Stimulated activated CD8-positive, alpha-beta memory T cell treated with anti-CD3 and anti-CD28 coated beads, Interleukin-2, amount 100 ng/mL, for 48 hours (primary cell): ENCODE results near the gene SC5D.

ENCODE experiments used
- DNase-seq, 2 donors: peaks; one replicate each; pipeline ENCODE4 v3.0.0-alpha.2; 2020; ENCODE audit warnings: low read depth in 2 of 2

The SC5D gene, protein sequence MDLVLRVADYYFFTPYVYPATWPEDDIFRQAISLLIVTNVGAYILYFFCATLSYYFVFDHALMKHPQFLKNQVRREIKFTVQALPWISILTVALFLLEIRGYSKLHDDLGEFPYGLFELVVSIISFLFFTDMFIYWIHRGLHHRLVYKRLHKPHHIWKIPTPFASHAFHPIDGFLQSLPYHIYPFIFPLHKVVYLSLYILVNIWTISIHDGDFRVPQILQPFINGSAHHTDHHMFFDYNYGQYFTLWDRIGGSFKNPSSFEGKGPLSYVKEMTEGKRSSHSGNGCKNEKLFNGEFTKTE

GRCh38 chr11:121292495-121293287 is at the start of gene SC5D:
SC5D (plus strand) TSS chr11:121292771; CDS start chr11:121303376, 10,605 bp downstream.
- DNase-seq, result peak; percentile 93

GRCh38 chr11:121244884-121245283 is 47.7 kb upstream of the SC5D start:
- DNase-seq, result no peak

- no peak for DNase-seq
These were observed 46.4 kb upstream of the SC5D start for GRCh38 chr11:121246021-121246768.

DNA sequence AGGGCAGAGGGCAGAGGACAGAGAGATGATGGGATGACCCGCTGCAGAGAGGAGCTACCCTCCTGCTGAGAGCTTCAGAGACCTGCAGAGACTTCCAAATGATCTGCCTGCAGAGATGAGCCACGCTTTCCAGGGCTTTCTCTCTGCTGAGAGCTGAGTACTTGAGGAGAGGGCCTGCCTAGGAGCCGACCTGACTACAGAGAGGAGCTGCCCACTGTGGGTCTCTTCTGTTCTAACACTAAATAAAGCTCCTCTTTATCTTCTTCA is 45.9 kb upstream of the SC5D start:
- DNase-seq, result no peak

GRCh38 chr11:121248496-121248895 is 44.1 kb upstream of the SC5D start:
- no peak for DNase-seq

DNA sequence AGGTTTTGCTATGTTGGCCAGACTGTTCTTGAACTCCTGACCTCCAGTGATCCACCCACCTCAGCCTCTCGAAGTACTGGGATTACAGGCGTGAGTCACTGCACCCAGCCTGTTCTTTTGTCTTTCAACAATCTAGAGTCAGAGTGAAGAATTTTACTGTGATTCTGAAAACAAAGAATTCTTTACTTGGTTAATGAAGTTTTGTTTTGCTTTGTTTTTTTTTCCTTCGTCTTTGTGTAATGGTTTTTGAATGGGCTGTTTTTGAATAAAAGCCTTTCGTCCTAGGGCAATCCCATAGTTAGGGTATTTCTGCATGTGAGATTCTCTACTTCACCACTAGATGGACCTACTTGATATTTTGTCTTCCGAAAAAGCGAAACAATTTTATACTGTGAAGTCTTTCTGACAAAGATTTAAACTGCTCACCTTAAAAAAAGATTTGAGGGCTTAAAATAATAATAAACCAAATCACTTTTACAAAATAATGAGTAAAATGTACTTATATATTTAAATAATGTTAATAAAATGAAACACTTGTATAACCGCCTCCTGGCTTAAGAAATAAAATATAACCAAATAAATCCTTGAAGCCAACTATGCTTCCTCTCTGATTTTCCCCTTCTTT is 43.4 kb upstream of the SC5D start:
- no peak for DNase-seq

- no peak for DNase-seq
These were observed 41.7 kb upstream of the SC5D start for GRCh38 chr11:121250843-121251242.

GRCh38 chr11:121253951-121254350 is 38.6 kb upstream of the SC5D start:
- DNase-seq, result no peak

GRCh38 chr11:121254756-121255155 is 37.8 kb upstream of the SC5D start:
- no peak for DNase-seq

GRCh38 chr11:121255473-121256125 is 37.0 kb upstream of the SC5D start:
- no peak for DNase-seq

DNA sequence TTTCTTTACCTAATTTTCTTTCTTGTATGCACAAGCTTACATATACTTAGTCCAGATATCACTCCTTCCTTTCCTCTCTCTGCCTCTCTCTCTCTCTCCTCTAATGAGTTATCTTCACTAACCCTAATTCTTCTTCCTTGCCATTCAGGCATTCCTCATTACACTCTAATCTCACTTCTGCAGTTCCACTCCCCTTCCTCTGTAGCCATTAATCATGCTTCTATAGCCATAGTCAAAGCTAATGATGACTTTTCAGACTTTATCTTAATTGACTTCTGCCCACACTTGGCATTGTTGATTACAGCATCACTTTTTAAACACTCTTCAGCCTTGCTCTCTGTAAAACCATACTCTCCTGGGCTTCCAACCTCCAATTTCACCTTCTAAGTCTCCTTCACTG is 35.3 kb upstream of the SC5D start:
- DNase-seq, result no peak

GRCh38 chr11:121257976-121258375 is 34.6 kb upstream of the SC5D start:
- no peak for DNase-seq

- DNase-seq, result no peak
These were observed 27.0 kb upstream of the SC5D start for GRCh38 chr11:121265586-121265985.

GRCh38 chr11:121268581-121268980 is 24.0 kb upstream of the SC5D start:
- DNase-seq, result no peak

- DNase-seq, result no peak
These were observed 22.4 kb upstream of the SC5D start for GRCh38 chr11:121270001-121270678.

- DNase-seq, result no peak
These were observed 18.1 kb upstream of the SC5D start for GRCh38 chr11:121274332-121274991.

- no peak for DNase-seq
These were observed 10.9 kb upstream of the SC5D start for GRCh38 chr11:121281698-121282097.

- no peak for DNase-seq
These were observed 10.2 kb upstream of the SC5D start for GRCh38 chr11:121282386-121282785.

DNA sequence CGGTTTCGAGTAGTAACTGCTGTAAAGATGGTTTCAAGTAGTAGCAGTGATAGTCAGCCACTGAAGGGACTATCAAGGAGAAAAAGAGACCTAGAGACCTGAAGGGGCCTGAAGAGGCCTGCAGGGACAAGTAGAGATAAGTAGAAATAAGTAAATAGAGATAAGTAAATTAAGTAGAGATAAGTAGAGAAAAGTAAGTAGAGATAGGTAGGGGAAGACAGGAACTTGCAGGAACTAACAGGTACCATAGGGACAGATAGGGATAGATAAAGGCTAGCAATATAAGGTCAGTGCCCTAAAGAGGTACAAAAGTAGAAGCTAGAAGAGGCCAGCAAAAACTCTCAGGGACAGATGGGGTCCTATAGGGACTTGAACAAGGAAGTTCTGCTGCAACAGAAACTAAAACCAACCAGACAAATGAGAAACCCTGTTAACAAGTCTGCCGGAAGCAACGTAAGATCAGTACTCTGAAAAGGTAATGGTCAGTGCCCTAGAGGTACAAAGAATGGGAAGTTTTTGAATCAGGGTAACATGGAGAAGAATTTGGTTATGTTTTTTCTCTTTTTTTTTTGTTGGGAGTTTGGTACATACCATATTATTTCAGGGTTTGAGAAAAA is 9.6 kb upstream of the SC5D start:
- no peak for DNase-seq

GRCh38 chr11:121291319-121291718 is 1.3 kb upstream of the SC5D start:
- no peak for DNase-seq
